ENCODE data around the gene PARPBP.

DNA sequence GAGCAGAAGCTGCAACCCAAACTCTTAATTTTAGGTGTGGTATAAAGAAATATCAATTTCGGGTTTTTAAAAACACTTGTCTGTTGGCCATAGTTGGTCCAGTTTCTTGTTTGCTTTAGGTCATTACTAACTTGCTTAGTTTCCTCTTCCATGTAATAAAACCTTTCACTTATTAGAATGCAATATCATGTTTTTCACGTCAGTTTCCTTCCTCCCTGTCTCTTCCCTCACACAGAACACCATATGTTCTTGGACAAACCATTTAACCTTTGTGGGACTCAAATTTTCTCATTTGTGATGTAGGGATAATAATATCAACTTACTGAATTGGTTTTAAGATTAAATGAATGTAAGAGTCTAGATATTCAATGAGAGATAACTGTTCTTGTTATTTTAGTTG lies 54.8 kb downstream of the PARPBP start:
- TF ChIP-seq, protein P1, sequence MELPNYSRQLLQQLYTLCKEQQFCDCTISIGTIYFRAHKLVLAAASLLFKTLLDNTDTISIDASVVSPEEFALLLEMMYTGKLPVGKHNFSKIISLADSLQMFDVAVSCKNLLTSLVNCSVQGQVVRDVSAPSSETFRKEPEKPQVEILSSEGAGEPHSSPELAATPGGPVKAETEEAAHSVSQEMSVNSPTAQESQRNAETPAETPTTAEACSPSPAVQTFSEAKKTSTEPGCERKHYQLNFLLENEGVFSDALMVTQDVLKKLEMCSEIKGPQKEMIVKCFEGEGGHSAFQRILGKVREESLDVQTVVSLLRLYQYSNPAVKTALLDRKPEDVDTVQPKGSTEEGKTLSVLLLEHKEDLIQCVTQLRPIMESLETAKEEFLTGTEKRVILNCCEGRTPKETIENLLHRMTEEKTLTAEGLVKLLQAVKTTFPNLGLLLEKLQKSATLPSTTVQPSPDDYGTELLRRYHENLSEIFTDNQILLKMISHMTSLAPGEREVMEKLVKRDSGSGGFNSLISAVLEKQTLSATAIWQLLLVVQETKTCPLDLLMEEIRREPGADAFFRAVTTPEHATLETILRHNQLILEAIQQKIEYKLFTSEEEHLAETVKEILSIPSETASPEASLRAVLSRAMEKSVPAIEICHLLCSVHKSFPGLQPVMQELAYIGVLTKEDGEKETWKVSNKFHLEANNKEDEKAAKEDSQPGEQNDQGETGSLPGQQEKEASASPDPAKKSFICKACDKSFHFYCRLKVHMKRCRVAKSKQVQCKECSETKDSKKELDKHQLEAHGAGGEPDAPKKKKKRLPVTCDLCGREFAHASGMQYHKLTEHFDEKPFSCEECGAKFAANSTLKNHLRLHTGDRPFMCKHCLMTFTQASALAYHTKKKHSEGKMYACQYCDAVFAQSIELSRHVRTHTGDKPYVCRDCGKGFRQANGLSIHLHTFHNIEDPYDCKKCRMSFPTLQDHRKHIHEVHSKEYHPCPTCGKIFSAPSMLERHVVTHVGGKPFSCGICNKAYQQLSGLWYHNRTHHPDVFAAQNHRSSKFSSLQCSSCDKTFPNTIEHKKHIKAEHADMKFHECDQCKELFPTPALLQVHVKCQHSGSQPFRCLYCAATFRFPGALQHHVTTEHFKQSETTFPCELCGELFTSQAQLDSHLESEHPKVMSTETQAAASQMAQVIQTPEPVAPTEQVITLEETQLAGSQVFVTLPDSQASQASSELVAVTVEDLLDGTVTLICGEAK (IDR thresholded peaks at IDR 0.05): no peak
- TF ChIP-seq, protein P1 (CRISPR knock-in tag; IDR thresholded peaks at IDR 0.05): no peak
- TF ChIP-seq, protein P2, sequence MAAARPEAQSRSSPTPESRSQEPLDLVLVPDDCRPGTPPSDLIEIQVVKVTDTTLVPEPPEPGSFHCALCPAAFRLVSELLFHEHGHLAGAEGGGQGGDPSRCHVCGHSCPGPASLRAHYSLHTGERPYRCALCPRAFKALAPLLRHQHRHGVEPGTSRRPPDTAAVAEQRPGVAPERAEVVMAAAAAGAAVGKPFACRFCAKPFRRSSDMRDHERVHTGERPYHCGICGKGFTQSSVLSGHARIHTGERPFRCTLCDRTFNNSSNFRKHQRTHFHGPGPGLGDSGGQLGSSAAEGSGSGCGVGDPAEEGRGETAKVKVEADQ (CRISPR knock-in tag; IDR thresholded peaks at IDR 0.05; ENCODE audit: borderline replicate concordance): no peak
- no peak for TF ChIP-seq EZH2 (conservative IDR thresholded peaks at IDR 0.05; ENCODE audit: low read depth, low read length)
- TF ChIP-seq HMG20A (CRISPR knock-in tag; IDR thresholded peaks at IDR 0.05; ENCODE audit: borderline replicate concordance): no peak
